Spleen (tissue), 7 donors: Measurements from ENCODE around the gene CHCHD3.

Source experiments
- POLR2A ChIP-seq, 3 donors: fragments of 450-650 bp; IDR thresholded peaks; one replicate each; pipeline ENCODE4 v1.5.1; 2017; ENCODE audit warnings: antibody characterized with exemption in 3 of 3, mild to moderate bottlenecking in 1 of 3
- POLR2AphosphoS5 ChIP-seq, 3 donors: sonication (generic); formaldehyde crosslinking; IDR thresholded peaks; one replicate each; pipeline ENCODE4 v1.5.1; 2017; ENCODE audit warnings: antibody characterized with exemption in 3 of 3
- TF ChIP-seq, protein P1 (sequence below), 11 experiments: fragments of 200-600 bp in 7 of 11; fragments of 450-650 bp in 4 of 11; sonication (generic) in 4 of 11; IDR thresholded peaks in 8 of 11; conservative IDR thresholded peaks in 3 of 11; 1 replicate in 7 of 11; 2 replicates in 4 of 11; pipeline versions ENCODE4 v1.4.0 to v1.8.0; 2016 to 2021; ENCODE audit warnings: antibody characterized with exemption in 11 of 11, inconsistent platforms in 4 of 11, mild to moderate bottlenecking in 1 of 11
- donor health status: DM: no; HTN: no; CAD: no; lungs with moderate emphysema.
- donor health status: DM: no; HTN: no; CAD: no.
- donor health status: DM: no; HTN: no; CAD: no.

DNA sequence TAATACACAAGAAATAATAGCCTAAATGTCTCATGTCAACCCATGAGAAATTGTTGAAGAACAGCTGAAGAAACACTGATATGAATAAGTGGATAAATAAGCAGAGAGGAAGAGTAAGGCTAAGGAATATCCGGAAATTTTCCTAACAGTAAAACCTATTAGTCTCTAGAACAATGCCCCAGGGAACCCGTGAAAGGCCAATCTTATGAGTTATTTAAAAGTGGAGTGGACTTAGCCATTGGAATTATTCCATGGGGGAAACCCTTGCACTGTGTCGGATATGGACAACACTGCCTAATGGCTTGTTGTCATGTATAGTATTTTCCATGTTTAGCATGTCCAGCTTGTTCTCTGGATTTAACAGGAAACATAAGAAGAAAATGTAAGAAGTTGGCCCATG, 288.4 kb downstream of the CHCHD3 start:
- no peak for TF ChIP-seq POLR2AphosphoS5 (IDR thresholded peaks at IDR 0.05)
- TF ChIP-seq, protein P1, sequence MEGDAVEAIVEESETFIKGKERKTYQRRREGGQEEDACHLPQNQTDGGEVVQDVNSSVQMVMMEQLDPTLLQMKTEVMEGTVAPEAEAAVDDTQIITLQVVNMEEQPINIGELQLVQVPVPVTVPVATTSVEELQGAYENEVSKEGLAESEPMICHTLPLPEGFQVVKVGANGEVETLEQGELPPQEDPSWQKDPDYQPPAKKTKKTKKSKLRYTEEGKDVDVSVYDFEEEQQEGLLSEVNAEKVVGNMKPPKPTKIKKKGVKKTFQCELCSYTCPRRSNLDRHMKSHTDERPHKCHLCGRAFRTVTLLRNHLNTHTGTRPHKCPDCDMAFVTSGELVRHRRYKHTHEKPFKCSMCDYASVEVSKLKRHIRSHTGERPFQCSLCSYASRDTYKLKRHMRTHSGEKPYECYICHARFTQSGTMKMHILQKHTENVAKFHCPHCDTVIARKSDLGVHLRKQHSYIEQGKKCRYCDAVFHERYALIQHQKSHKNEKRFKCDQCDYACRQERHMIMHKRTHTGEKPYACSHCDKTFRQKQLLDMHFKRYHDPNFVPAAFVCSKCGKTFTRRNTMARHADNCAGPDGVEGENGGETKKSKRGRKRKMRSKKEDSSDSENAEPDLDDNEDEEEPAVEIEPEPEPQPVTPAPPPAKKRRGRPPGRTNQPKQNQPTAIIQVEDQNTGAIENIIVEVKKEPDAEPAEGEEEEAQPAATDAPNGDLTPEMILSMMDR (IDR thresholded peaks at IDR 0.05 in 8 of 11, conservative IDR thresholded peaks at IDR 0.05 in 3 of 11) = no peak
- no peak for TF ChIP-seq POLR2A (IDR thresholded peaks at IDR 0.05)
